SU-DHL-6 (cell line): Measurements from ENCODE around the gene RGS6.

Experiments
- H2AFZ ChIP-seq: fragments of 200-600 bp; sonication (generic); 2 replicates; pipeline ENCODE4 v1.6.1; 2014; ENCODE audit warnings: low read depth, mild to moderate bottlenecking, moderate library complexity, mixed read lengths, antibody characterized with exemption, low read length; ENCODE audit not compliant: severe bottlenecking
- H3F3A ChIP-seq: fragments of 200-600 bp; shearing (Covaris generic); 2 replicates; pipeline ENCODE4 v1.6.0; 2016; ENCODE audit warnings: antibody characterized with exemption, mild to moderate bottlenecking; ENCODE audit not compliant: insufficient read depth
- H3K27ac ChIP-seq: fragments of 200-600 bp; sonication (generic); 2 replicates; pipeline ENCODE4 v1.5.1; 2016; ENCODE audit warnings: low read depth, mild to moderate bottlenecking, low read length, moderate library complexity, mixed read lengths
- H3K27me3 ChIP-seq: fragments of 200-600 bp; sonication (generic), shearing (Covaris generic); 2 replicates; pipeline ENCODE4 v1.6.0; 2014; ENCODE audit warnings: mild to moderate bottlenecking, low read length
- H3K36me3 ChIP-seq: fragments of 200-600 bp; sonication (generic); 2 replicates; pipeline ENCODE4 v1.6.1; 2014; ENCODE audit warnings: mild to moderate bottlenecking, low read length, mixed read lengths
- H3K4me2 ChIP-seq: fragments of 300-600, 200-600 bp; shearing (Covaris generic), sonication (generic); 2 replicates; pipeline ENCODE4 v1.6.0; 2014; ENCODE audit warnings: low read length, low read depth, mild to moderate bottlenecking; ENCODE audit not compliant: poor library complexity, severe bottlenecking
- H3K4me3 ChIP-seq: fragments of 200-600 bp; sonication (generic); 2 replicates; pipeline ENCODE4 v1.5.1; 2014; ENCODE audit warnings: antibody characterized with exemption, low read length, mild to moderate bottlenecking, mixed read lengths; ENCODE audit not compliant: insufficient read depth, poor library complexity, severe bottlenecking
- H3K79me2 ChIP-seq: fragments of 200-600 bp; sonication (generic); 2 replicates; pipeline ENCODE4 v1.6.1; 2014; ENCODE audit warnings: mild to moderate bottlenecking, low read length, moderate library complexity; ENCODE audit not compliant: insufficient read depth
- H3K9ac ChIP-seq: fragments of 200-600 bp; sonication (generic); 2 replicates; pipeline ENCODE4 v1.7.0; 2014; ENCODE audit warnings: mild to moderate bottlenecking, low read length
- H3K9me2 ChIP-seq: fragments of 200-600 bp; sonication (generic); replicated peaks from 2 replicates; pipeline ENCODE4 v1.6.1; 2014; ENCODE audit warnings: low read length; ENCODE audit not compliant: insufficient read depth
- H3K9me3 ChIP-seq: fragments of 200-600 bp; sonication (generic); 2 replicates; pipeline ENCODE4 v1.6.1; 2014; ENCODE audit warnings: low read length, mixed read lengths; ENCODE audit not compliant: insufficient read depth
- H4K20me1 ChIP-seq: fragments of 200-600 bp; sonication (generic); 2 replicates; pipeline ENCODE4 v1.6.1; 2014; ENCODE audit warnings: low read depth, mild to moderate bottlenecking, antibody characterized with exemption, low read length, moderate library complexity, mixed read lengths
- CTCF ChIP-seq: fragments of 200-600 bp; sonication (generic); IDR thresholded peaks from one replicate; pipeline ENCODE4 v1.5.1; 2017; ENCODE audit warnings: antibody characterized with exemption, mild to moderate bottlenecking, low read length, moderate library complexity; ENCODE audit not compliant: insufficient read depth, poor library complexity, severe bottlenecking
- EZH2phosphoT487 ChIP-seq: fragments of 200-600 bp; sonication (generic), shearing (Covaris generic); conservative IDR thresholded peaks from 2 replicates; pipeline ENCODE4 v1.6.1; 2018; ENCODE audit warnings: mild to moderate bottlenecking, antibody characterized with exemption, low read length, moderate library complexity, mixed read lengths

Gene RGS6

GRCh38 chr14:72478471-72478893, 546.3 kb downstream of the RGS6 start:
- no peaks in the 10 kb centered on the region for H3K9me2 ChIP-seq
- no peak overlapping the region for H3K4me2 ChIP-seq
- no peaks in the 10 kb centered on the region for H3K79me2 ChIP-seq
- no peaks in the 10 kb centered on the region; the same call in 1 of the 2 replicates for H3K27me3 ChIP-seq
- no peak overlapping the region for H3K9ac ChIP-seq
- TF ChIP-seq EZH2phosphoT487 (no peak), CTCF (no peak)
- no peak overlapping the region for H3K27ac ChIP-seq
- no peak overlapping the region for H3K4me3 ChIP-seq
- no peaks in the 10 kb centered on the region for H3K9me3 ChIP-seq
- H3F3A ChIP-seq, result no peaks in the 10 kb centered on the region
- no peaks in the 10 kb centered on the region for H4K20me1 ChIP-seq
- H3K36me3 ChIP-seq, result no peaks in the 10 kb centered on the region
- H2AFZ ChIP-seq, result no peak overlapping the region

DNA sequence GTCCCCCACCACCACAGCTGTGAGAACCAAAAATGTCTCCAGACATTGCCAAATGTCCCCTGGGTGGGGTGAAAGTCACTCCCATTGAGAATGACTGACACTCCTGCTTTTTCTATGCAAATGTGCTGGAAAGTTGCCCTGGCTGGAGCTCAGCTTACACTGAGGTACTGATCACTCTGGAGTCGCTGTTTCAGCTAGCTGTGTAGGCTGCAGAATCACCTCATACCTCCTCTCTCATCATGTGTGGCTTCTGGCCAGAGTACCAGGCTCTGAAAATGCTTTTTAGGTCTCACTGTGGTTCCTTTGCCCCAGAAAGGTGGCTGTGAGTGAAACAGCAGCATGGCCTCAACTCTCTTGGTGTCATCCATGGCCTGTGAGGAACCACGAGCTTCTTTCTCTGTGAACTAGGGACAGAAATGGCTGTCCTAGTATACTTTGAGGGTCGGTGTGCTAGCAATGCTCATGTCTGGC, 547.3 kb downstream of the RGS6 start:
- no peaks in the 10 kb centered on the region for H3K79me2 ChIP-seq
- H3K4me3 ChIP-seq, result no peak overlapping the region
- no peak overlapping the region for H3K4me2 ChIP-seq
- no peaks in the 10 kb centered on the region for H3K9me3 ChIP-seq
- H2AFZ ChIP-seq, result no peak overlapping the region
- no peaks in the 10 kb centered on the region for H4K20me1 ChIP-seq
- no peak for TF ChIP-seq CTCF
- no peak for TF ChIP-seq EZH2phosphoT487
- H3K9ac ChIP-seq, result no peak overlapping the region
- H3K36me3 ChIP-seq, result no peaks in the 10 kb centered on the region
- H3K9me2 ChIP-seq, result no peaks in the 10 kb centered on the region
- no peaks in the 10 kb centered on the region; the same call in 1 of the 2 replicates for H3K27me3 ChIP-seq
- no peaks in the 10 kb centered on the region for H3F3A ChIP-seq
- no peak overlapping the region for H3K27ac ChIP-seq

DNA sequence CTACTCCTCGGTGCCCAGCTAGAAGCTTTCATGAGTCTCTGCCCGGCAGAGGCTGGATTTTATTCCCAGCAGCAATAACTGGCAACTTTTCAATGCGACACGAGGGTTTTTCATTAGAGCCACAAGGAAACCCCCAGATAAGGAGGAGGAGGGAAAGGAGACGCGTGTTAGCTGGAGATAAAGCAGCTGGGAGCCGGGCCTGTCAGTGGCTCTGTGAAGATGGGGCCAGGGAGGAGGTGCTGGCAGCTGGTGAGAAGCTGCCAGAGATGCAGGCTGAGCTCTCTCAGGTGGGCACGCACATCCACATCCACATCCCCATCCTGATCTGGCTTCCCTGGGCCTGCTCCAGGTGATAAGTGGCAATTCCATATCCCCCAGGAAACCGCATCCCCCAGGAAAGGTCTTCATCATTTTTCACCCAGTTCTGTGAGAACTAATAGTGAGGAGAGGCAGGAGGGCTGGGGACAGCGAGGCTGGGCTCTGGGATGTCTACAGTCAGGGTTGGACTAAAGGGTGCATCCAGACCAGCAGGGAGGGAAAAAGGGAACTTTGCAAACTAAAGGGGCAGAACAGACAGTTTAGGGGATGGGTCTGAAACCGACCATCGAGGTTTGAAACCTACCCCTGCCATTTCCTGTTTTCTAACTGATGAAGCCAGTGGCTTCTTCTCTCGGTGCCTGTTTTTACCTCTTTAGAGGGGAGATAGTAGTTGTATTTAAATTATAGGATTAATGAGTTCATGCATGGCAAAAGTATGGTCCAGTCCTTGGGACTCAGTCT, 548.4 kb downstream of the RGS6 start:
- Histone ChIP-seq H4K20me1 (no peaks in the 10 kb centered on the region), H3K9me2 (no peaks in the 10 kb centered on the region), H3K9me3 (no peaks in the 10 kb centered on the region), H3K9ac (no peak overlapping the region), H3K36me3 (no peaks in the 10 kb centered on the region), H3K27ac (no peak overlapping the region), H3K4me2 (no peak overlapping the region), H3K27me3 (no peaks in the 10 kb centered on the region; the same call in 1 of the 2 replicates), H3K4me3 (no peak overlapping the region), H3F3A (no peaks in the 10 kb centered on the region), H3K79me2 (no peaks in the 10 kb centered on the region), H2AFZ (no peak overlapping the region)
- no peak for TF ChIP-seq CTCF
